IPS DF 6.9 (cell line): ENCODE measurements around the gene COL4A2.

ENCODE experiments used
- DNase-seq: peaks from one replicate; pipeline ENCODE4 v3.0.0-alpha.2; 2013; ENCODE audit warnings: low read depth, low spot score
- H3K27ac ChIP-seq: one replicate; pipeline ENCODE4 v1.5.1; 2013; ENCODE audit warnings: low read length, control low read depth
- H3K27me3 ChIP-seq: 2 replicates; pipeline ENCODE4 v1.6.1; 2013; ENCODE audit warnings: mild to moderate bottlenecking, low read length; ENCODE audit not compliant: control insufficient read depth, insufficient read depth
- H3K36me3 ChIP-seq: 2 replicates; pipeline ENCODE4 v1.6.1; 2013; ENCODE audit warnings: low read length; ENCODE audit not compliant: control insufficient read depth, insufficient read depth
- H3K4me1 ChIP-seq: 2 replicates; pipeline ENCODE4 v1.6.1; 2013; ENCODE audit warnings: low read length; ENCODE audit not compliant: control insufficient read depth, insufficient read depth
- H3K4me3 ChIP-seq: 2 replicates; pipeline ENCODE4 v1.5.1; 2013; ENCODE audit warnings: mild to moderate bottlenecking, low read length
- H3K9me3 ChIP-seq: 2 replicates; pipeline ENCODE4 v1.6.1; 2013; ENCODE audit warnings: low read length, inconsistent platforms; ENCODE audit not compliant: control insufficient read depth, insufficient read depth
- WGBS: extraction: QIAGEN DNeasy Blood & Tissue Kit; methylation state at CpG from one replicate; pipeline ENCODE4 v1.1.7; 2013; ENCODE audit warnings: mixed read lengths, missing lambda C conversion rate; ENCODE audit not compliant: insufficient read length, insufficient coverage; 5-methylcytosine and 5-hydroxymethylcytosine counted together

Gene COL4A2

DNA sequence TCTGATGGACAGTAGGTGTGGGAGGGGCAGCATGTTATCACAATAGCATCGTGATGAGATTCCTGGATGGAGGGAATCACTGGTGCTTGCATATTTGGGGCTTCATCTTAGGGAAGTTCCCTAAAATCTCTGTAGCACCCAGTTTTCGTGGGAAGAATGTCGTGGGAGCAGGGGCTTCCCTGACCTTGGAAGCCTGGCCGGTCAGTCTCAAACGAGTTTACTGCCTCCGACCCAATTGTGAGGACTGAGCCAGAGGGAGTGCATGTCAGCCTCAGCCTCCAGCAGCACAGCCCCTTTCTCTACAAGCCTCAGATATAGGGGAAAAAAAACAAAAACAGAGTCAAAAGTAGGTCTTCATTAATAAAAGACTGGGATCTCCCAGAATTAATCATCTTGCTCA is 32.2 kb downstream of the COL4A2 start:
- H3K4me3 ChIP-seq: no peak overlapping the region
- no peaks in the 10 kb centered on the region for H3K36me3 ChIP-seq
- H3K4me1 ChIP-seq: peaks cover 2% of the 10 kb centered on the region; the same call in 1 of the 2 replicates
- no CpG with 5 or more reads among the region's 6 CpGs for WGBS
- no peak overlapping the region for H3K27ac ChIP-seq
- no peaks in the 10 kb centered on the region for H3K9me3 ChIP-seq
- DNase-seq: no peak
- no peaks in the 10 kb centered on the region for H3K27me3 ChIP-seq

- no peaks in the 10 kb centered on the region for H3K9me3 ChIP-seq
- H3K4me1 ChIP-seq: peaks cover 2% of the 10 kb centered on the region; the same call in 1 of the 2 replicates
- H3K36me3 ChIP-seq: no peaks in the 10 kb centered on the region
- no peak overlapping the region for H3K27ac ChIP-seq
- DNase-seq: no peak
- no peak overlapping the region for H3K4me3 ChIP-seq
- no CpG with 5 or more reads among the region's 9 CpGs for WGBS
- H3K27me3 ChIP-seq: no peaks in the 10 kb centered on the region
These were observed 33.0 kb downstream of the COL4A2 start for GRCh38 chr13:110339975-110340550.

DNA sequence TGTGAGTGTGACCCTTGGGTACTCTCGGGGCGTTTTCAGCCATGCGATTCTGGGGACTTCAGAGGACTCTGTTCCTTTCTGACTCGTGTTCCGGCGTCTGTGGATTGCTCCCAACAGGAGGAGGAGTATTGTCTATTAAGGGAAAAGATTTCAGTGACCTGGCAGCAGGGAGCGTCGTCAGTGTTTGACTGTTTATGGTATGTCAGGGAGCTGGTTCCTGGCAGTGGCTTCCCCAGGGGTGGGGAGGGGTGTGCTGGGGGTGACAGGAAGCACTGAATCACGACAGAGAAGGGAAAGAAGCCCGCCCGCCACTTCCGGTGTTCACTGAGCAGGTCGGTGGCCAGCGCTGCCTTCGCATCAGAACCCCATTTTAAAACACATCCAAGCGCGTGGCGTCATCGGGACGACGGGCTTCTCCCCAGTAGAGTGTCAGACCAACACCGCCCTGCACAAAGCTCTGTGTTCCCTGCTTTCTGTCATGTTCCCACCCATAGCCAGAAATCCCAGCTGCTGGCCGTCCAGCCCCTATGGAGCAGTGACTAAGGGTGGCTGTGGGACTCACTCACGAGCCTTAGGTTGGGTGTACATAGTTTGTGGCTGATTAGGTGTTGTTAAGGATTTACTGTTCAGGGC is 33.8 kb downstream of the COL4A2 start:
- peaks cover 2% of the 10 kb centered on the region; the same call in 1 of the 2 replicates for H3K4me1 ChIP-seq
- H3K27me3 ChIP-seq: no peaks in the 10 kb centered on the region
- H3K36me3 ChIP-seq: no peaks in the 10 kb centered on the region
- no peak for DNase-seq
- H3K4me3 ChIP-seq: no peak overlapping the region
- no peak overlapping the region for H3K27ac ChIP-seq
- H3K9me3 ChIP-seq: no peaks in the 10 kb centered on the region
- WGBS: no CpG with 5 or more reads among the region's 24 CpGs

DNA sequence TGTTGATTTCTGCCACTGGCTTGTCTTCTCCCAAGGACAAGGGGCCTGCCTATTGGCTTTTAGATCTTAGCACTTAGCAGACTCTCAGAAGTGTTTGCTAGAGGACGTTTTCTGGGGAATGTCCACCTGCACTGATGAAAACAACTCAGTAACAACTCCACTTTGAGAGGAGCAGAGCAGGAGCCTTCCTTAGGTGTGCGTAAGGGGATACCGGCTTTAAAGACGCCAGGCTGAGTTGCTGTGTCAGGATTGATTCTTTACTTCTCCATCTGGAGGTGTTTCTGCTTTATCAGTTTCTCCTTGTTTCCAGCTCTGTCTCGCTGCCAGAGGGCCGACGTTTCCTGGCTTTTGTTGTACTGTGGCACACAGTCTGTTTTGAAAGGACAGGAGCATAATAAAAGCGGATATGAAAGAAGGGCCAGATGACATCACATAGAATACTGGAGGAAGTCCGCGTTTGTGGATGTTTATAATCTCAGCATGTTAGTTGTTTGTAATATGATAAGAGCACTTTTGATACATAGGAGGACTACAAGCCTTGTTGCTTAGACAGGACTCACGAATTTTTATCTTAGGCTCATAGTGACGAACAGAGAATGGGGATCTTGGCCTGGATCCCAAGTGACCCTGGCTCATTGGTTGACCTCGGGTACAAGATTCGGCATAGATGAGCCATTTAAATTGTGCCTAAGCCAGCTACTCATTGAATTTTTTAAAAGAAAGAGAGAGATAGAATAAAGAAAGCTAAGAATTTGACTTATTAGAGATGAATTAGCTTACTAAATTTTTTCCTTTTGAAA is 34.6 kb downstream of the COL4A2 start:
- H3K27ac ChIP-seq: no peak overlapping the region
- no peaks in the 10 kb centered on the region for H3K9me3 ChIP-seq
- no peak overlapping the region for H3K4me3 ChIP-seq
- H3K36me3 ChIP-seq: no peaks in the 10 kb centered on the region
- no peak for DNase-seq
- no CpG with 5 or more reads among the region's 14 CpGs for WGBS
- H3K4me1 ChIP-seq: peaks cover 2% of the 10 kb centered on the region; the same call in 1 of the 2 replicates
- H3K27me3 ChIP-seq: no peaks in the 10 kb centered on the region

DNA sequence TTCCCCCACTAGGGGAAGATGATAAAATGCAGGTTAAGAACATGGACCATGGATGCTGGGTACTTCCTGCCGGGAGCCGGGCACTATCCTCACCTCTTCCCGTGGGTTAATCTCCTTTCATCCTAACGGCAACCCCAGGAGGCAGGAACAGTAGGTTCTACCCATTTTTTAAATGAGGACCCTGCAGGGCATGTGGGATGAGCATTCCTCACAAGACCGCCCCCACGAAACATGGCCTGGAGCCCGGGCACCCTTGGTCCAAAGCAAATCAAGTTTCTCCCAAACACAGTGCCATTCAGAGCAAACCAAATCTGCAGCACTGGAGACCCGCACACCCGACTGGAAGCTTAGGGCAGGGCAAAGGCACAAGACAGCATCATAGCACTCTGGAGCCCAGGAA is 35.4 kb downstream of the COL4A2 start:
- Histone ChIP-seq H3K27me3 (no peaks in the 10 kb centered on the region), H3K4me1 (peaks cover 2% of the 10 kb centered on the region; the same call in 1 of the 2 replicates), H3K27ac (no peak overlapping the region), H3K9me3 (no peaks in the 10 kb centered on the region), H3K36me3 (no peaks in the 10 kb centered on the region), H3K4me3 (no peak overlapping the region)
- no CpG with 5 or more reads among the region's 9 CpGs for WGBS
- no peak for DNase-seq

DNA sequence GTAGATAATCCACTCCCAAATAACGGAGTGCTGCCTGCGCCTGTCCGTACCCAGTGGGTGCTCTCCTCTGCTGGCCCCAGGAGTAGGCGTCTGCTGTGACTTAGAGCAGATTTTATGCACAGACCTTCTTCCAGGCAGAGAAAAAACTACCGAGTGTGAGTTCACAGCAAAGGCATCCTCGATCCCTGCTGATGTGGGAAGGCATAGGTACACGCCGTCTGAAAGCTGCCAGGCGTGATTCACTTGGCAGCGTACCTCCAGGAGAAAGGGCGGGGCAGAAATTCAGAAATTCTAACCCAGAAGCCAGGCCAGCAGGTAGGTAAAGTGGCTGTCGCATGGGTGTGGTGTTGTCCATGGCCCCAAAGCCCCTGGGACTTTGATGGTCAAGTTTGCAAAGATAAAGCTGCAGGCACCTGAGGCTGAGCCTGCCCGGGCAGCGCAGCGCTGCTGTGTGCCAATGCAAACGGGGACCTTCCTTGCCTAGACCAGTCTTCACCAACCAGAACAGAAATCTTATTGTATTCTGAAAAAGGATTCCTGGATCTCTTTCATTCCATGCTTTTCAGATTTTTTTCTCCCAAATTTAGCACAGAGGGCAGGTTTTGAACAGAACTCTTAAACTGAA is 36.3 kb downstream of the COL4A2 start:
- peaks cover 2% of the 10 kb centered on the region; the same call in 1 of the 2 replicates for H3K4me1 ChIP-seq
- H3K4me3 ChIP-seq: no peak overlapping the region
- whole genome bisulfite sequencing: no CpG with 5 or more reads among the region's 16 CpGs
- no peaks in the 10 kb centered on the region for H3K36me3 ChIP-seq
- no peak for DNase-seq
- H3K27me3 ChIP-seq: no peaks in the 10 kb centered on the region
- H3K9me3 ChIP-seq: no peaks in the 10 kb centered on the region
- no peak overlapping the region for H3K27ac ChIP-seq

GRCh38 chr13:110344320-110344719 is 37.2 kb downstream of the COL4A2 start:
- Histone ChIP-seq H3K27me3 (no peaks in the 10 kb centered on the region), H3K4me1 (peaks cover 2% of the 10 kb centered on the region; the same call in 1 of the 2 replicates), H3K9me3 (no peaks in the 10 kb centered on the region), H3K36me3 (no peaks in the 10 kb centered on the region), H3K27ac (no peak overlapping the region), H3K4me3 (no peak overlapping the region)
- no CpG with 5 or more reads among the region's 5 CpGs for whole genome bisulfite sequencing
- DNase-seq: no peak

DNA sequence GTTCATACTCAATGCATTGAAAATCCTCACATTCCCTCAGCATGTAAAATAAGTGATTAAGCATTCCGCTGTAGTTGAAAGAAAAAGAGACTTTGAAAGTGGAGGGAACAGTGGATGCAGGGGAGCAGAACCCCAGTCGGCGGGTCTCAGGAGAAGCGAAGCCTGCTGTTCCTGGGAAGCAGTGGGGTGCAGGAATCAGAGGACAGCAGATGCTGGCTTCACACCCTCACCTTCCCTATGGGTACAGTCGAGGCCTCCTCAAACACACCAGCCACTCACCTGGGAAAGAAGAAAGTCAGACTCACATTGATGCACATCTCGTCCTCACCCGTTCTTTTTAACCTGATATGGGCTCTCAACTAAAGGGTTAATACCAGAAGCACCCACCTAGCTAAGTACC is 38.2 kb downstream of the COL4A2 start:
- Histone ChIP-seq H3K27me3 (no peaks in the 10 kb centered on the region), H3K9me3 (no peaks in the 10 kb centered on the region), H3K27ac (no peak overlapping the region), H3K4me3 (no peak overlapping the region), H3K4me1 (peaks cover 2% of the 10 kb centered on the region; the same call in 1 of the 2 replicates), H3K36me3 (no peaks in the 10 kb centered on the region)
- DNase-seq: no peak
- WGBS: no CpG with 5 or more reads among the region's 7 CpGs

GRCh38 chr13:110345701-110346100 is 38.6 kb downstream of the COL4A2 start:
- no peaks in the 10 kb centered on the region for H3K27me3 ChIP-seq
- no peak for DNase-seq
- H3K36me3 ChIP-seq: no peaks in the 10 kb centered on the region
- no peak overlapping the region for H3K27ac ChIP-seq
- H3K9me3 ChIP-seq: no peaks in the 10 kb centered on the region
- H3K4me1 ChIP-seq: peaks cover 2% of the 10 kb centered on the region; the same call in 1 of the 2 replicates
- H3K4me3 ChIP-seq: no peak overlapping the region
- WGBS: no CpG with 5 or more reads among the region's 4 CpGs

DNA sequence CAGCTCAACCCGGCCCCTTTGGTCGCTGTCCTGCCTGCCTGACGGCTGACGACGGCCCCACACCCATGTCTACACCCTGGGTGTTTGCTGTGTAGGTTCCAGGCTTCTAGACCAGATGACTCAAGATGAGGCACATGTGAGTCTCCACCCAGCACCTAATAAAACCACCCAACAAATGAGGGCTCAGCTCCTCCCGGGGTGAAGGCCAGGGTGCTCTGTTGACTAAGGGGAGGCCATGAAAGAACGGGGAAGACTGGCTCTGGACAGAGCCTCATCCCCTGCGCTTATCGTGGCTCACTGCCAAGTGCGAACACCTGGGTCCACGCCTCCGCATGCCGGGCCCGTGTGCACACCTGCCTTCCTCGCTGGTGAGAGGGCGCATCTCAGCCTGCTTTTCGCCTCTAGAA is 39.6 kb downstream of the COL4A2 start:
- no CpG with 5 or more reads among the region's 17 CpGs for WGBS

More for the DNA sequence above, 39.6 kb downstream of the COL4A2 start:
- DNase-seq: no peak
- H3K9me3 ChIP-seq: no peaks in the 10 kb centered on the region
- no peaks in the 10 kb centered on the region for H3K27me3 ChIP-seq
- H3K4me1 ChIP-seq: peaks cover 2% of the 10 kb centered on the region; the same call in 1 of the 2 replicates
- H3K36me3 ChIP-seq: no peaks in the 10 kb centered on the region
- H3K27ac ChIP-seq: no peak overlapping the region
- no peak overlapping the region for H3K4me3 ChIP-seq
